GM20431 (cell line): ENCODE results near the gene PLCL1.

Experiments
- in situ Hi-C: fragments of 300-500 bp; cut with MseI, MboI; formaldehyde crosslinking; loops from one replicate; pipeline ENCODE4 v1.15.0; 2020; ENCODE audit warnings: low sequenced_read_pairs; ENCODE audit not compliant: unreplicated experiment

Gene PLCL1

GRCh38 chr2:197804049-197804757 lies at the start of gene PLCL1:
PLCL1 (plus strand) TSS chr2:197804593.
- in situ Hi-C loops: loop anchor here (10.0 to 25.0 kb wide), 2 partner anchors 321 to 483 kb away; no protein-coding TSS in a partner anchor

- in situ Hi-C loops: no loop called here
These were observed 45.4 kb upstream of the PLCL1 start for GRCh38 chr2:197759013-197759412.

GRCh38 chr2:197759625-197760292 lies 44.6 kb upstream of the PLCL1 start:
- in situ Hi-C loops: no loop called here

GRCh38 chr2:197760293-197760657 lies 44.1 kb upstream of the PLCL1 start:
- in situ Hi-C loops: no loop called here

GRCh38 chr2:197777823-197778407 lies 26.5 kb upstream of the PLCL1 start:
- in situ Hi-C loops: no loop called here

GRCh38 chr2:197779261-197779660 lies 25.1 kb upstream of the PLCL1 start:
- in situ Hi-C loops: no loop called here

GRCh38 chr2:197782126-197782525 lies 22.3 kb upstream of the PLCL1 start:
- in situ Hi-C loops: no loop called here

- in situ Hi-C loops: no loop called here
These were observed 19.1 kb upstream of the PLCL1 start, which contains the start of gene BOLL for GRCh38 chr2:197784956-197785941. BOLL (minus strand) TSS chr2:197785319; CDS start chr2:197781850, 3,469 bp downstream.

GRCh38 chr2:197786010-197786877 lies 18.1 kb upstream of the PLCL1 start:
- in situ Hi-C loops: no loop called here

GRCh38 chr2:197793456-197793855 lies 10.9 kb upstream of the PLCL1 start:
- in situ Hi-C loops: no loop called here

GRCh38 chr2:197795277-197795676 lies 9.1 kb upstream of the PLCL1 start:
- in situ Hi-C loops: no loop called here

- in situ Hi-C loops: no loop called here
These were observed 6.2 kb upstream of the PLCL1 start for GRCh38 chr2:197798187-197798586.

- in situ Hi-C loops: no loop called here
These were observed 5.3 kb upstream of the PLCL1 start for GRCh38 chr2:197799068-197799467.

- in situ Hi-C loops: loop anchor here (10.0 to 25.0 kb wide), 2 partner anchors 325 to 487 kb away; no protein-coding TSS in a partner anchor
These were observed 4.3 kb upstream of the PLCL1 start for GRCh38 chr2:197800091-197800490.

GRCh38 chr2:197801033-197801432 lies 3.4 kb upstream of the PLCL1 start:
- in situ Hi-C loops: loop anchor here (10.0 to 25.0 kb wide), 2 partner anchors 324 to 486 kb away; no protein-coding TSS in a partner anchor

- in situ Hi-C loops: loop anchor here (10.0 to 25.0 kb wide), 2 partner anchors 322 to 484 kb away; no protein-coding TSS in a partner anchor
These were observed 1.4 kb upstream of the PLCL1 start for GRCh38 chr2:197803033-197803444.

- in situ Hi-C loops: loop anchor here (10.0 to 25.0 kb wide), 2 partner anchors 320 to 482 kb away; no protein-coding TSS in a partner anchor
These were observed 643 bp downstream of the PLCL1 start for GRCh38 chr2:197804758-197805714.
